Measurements from ENCODE around the gene STAP1. TPM values are rescaled to one million over a fixed set of nuclear protein-coding genes. Genes with fewer than 3 reads are reported as not detected.
A peak's percentile ranks its signal among the peaks of the same experiment; 100 is the strongest.

Gene STAP1
- total and polyA plus RNA-seq, 7 experiments from 2014 or later: 3.3 to 39.1 (median 9.9) TPM

- ATAC-seq (no peak), DNase-seq (no peak)
- POLR2A ChIA-PET: interaction anchor here (0.8 to 2.5 kb wide), 2 partner anchors 8 to 11 kb away, joined by 3 to 8 read pairs; no protein-coding TSS in a partner anchor
- no peaks in the 10 kb centered on the region for H3K9me3 Mint-ChIP-seq
- Histone ChIP-seq H3K4me1 (ENCODE audit: control insufficient read depth in 2 of 2, insufficient read depth in 2 of 2, low read length in 2 of 2) (no peaks in the 10 kb centered on the region), H3K27ac (ENCODE audit: low read depth, low read length) (no peak overlapping the region), H3K27me3 (ENCODE audit: control insufficient read depth in 2 of 2, insufficient read depth in 2 of 2, low read length in 2 of 2) (no peaks in the 10 kb centered on the region), H3K36me3 (ENCODE audit: control insufficient read depth in 2 of 3, insufficient read depth in 3 of 3, low read length in 3 of 3) (no peaks in the 10 kb centered on the region), H3K4me3 (ENCODE audit: low read length) (no peak overlapping the region), H3K9me3 (ENCODE audit: control insufficient read depth in 2 of 3, low read length in 3 of 3) (no peaks in the 10 kb centered on the region)
- H3K4me1 Mint-ChIP-seq: peaks cover 2 to 69% (median 33%) of the 10 kb centered on the region in 7 donors
- H3K36me3 Mint-ChIP-seq: peaks cover 0 to 41% (median 18%) of the 10 kb centered on the region in 5 donors
- peak overlapping the region in 2 of 9 donors; percentile 6 to 50 for H3K27ac Mint-ChIP-seq
- CTCF ChIA-PET: no interaction called here
- no peaks in the 10 kb centered on the region for H3K27me3 Mint-ChIP-seq
- H3K4me3 Mint-ChIP-seq: no peak overlapping the region
- intact Hi-C loops (cut with micrococcal nuclease): no loop called here
Measured at GRCh38 chr4:67565284-67565683, 6.8 kb downstream of the STAP1 start.

DNA sequence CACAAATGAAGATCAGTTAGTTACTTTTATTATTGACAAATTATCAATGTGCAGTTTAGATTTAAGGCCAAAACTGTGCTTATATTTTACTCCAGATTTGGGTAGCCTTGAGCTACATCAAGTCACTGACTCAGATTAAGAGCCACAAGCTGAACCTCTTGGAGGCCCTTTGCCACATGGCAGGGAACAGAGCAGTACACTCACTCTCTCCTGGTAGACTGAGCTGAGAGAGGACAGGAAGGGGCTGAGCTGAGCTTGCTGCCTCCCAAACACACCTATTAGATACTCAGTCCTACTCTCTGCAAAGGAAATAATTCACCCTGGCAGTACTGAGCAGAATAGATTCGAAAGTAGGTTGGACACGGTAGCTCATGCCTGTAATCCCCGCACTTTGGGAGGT lies 7.8 kb downstream of the STAP1 start:
- Histone ChIP-seq H3K27ac (ENCODE audit: low read depth, low read length) (no peak overlapping the region), H3K9me3 (ENCODE audit: control insufficient read depth in 2 of 3, low read length in 3 of 3) (no peaks in the 10 kb centered on the region), H3K4me1 (ENCODE audit: control insufficient read depth in 2 of 2, insufficient read depth in 2 of 2, low read length in 2 of 2) (no peaks in the 10 kb centered on the region), H3K27me3 (ENCODE audit: control insufficient read depth in 2 of 2, insufficient read depth in 2 of 2, low read length in 2 of 2) (no peaks in the 10 kb centered on the region), H3K36me3 (ENCODE audit: control insufficient read depth in 2 of 3, insufficient read depth in 3 of 3, low read length in 3 of 3) (no peaks in the 10 kb centered on the region), H3K4me3 (ENCODE audit: low read length) (no peak overlapping the region)
- no peaks in the 10 kb centered on the region for H3K27me3 Mint-ChIP-seq
- DNase-seq (no peak), ATAC-seq (no peak)
- H3K4me1 Mint-ChIP-seq: peaks cover 2 to 67% (median 27%) of the 10 kb centered on the region in 7 donors
- POLR2A ChIA-PET: interaction anchor here (0.7 to 2.5 kb wide), 3 partner anchors 10 to 78 kb away, joined by 3 to 8 read pairs (median 3); no protein-coding TSS in a partner anchor
- peak overlapping the region in 6 of 9 donors; percentile 26 to 52 (median 38) for H3K27ac Mint-ChIP-seq
- intact Hi-C loops (cut with micrococcal nuclease): no loop called here
- H3K9me3 Mint-ChIP-seq: no peaks in the 10 kb centered on the region
- H3K36me3 Mint-ChIP-seq: peaks cover 0 to 39% (median 15%) of the 10 kb centered on the region in 5 donors
- CTCF ChIA-PET: no interaction called here
- H3K4me3 Mint-ChIP-seq: peak overlapping the region in 1 of 10 donors; percentile 32

DNA sequence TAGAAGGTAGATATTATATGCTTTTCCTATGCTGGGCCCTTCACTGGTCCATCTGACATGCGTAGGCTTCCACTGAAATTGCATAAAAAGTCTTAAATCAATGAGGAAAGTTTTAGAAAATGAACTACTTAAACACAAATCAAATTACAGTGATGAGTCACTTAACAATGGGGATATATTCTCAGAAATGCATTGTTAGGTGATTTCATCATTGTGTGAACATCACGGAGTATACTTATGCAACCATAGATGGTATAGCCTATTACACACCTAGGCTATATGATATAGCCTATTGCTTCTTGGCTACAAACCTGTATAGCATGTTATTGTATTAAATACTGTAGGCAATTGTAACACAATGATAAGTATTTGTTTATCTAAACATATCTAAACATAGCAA lies 10.3 kb downstream of the STAP1 start:
- no peaks in the 10 kb centered on the region for H3K27me3 ChIP-seq (ENCODE audit: control insufficient read depth in 2 of 2, insufficient read depth in 2 of 2, low read length in 2 of 2)
- H3K36me3 ChIP-seq (ENCODE audit: control insufficient read depth in 2 of 3, insufficient read depth in 3 of 3, low read length in 3 of 3): no peaks in the 10 kb centered on the region
- no peak overlapping the region for H3K27ac ChIP-seq (ENCODE audit: low read depth, low read length)
- H3K4me3 ChIP-seq (ENCODE audit: low read length): no peak overlapping the region
- no peaks in the 10 kb centered on the region for H3K9me3 ChIP-seq (ENCODE audit: control insufficient read depth in 2 of 3, low read length in 3 of 3)
- Mint-ChIP-seq H3K27me3 (no peaks in the 10 kb centered on the region), H3K4me1 (peaks cover 17 to 74% (median 44%) of the 10 kb centered on the region in 7 donors), H3K4me3 (no peak overlapping the region), H3K27ac (peak overlapping the region in 2 of 9 donors; percentile 8 to 45), H3K36me3 (peaks cover 0 to 35% (median 0%) of the 10 kb centered on the region in 5 donors), H3K9me3 (no peaks in the 10 kb centered on the region)
- peaks cover 0 to 14% of the 10 kb centered on the region in 2 donors for H3K4me1 ChIP-seq (ENCODE audit: control insufficient read depth in 2 of 2, insufficient read depth in 2 of 2, low read length in 2 of 2)
- ATAC-seq: no peak
- POLR2A ChIA-PET: interaction anchor here (0.6 to 2.0 kb wide), 3 partner anchors 8 to 12 kb away, joined by 3 to 5 read pairs (median 3); no protein-coding TSS in a partner anchor
- no peak for DNase-seq
- CTCF ChIA-PET: interaction anchor here (1.6 kb wide), 1 partner anchor 25 kb away, joined by 7 read pairs; no protein-coding TSS in a partner anchor
- intact Hi-C loops (cut with micrococcal nuclease): no loop called here

GRCh38 chr4:67570537-67570936 lies 12.0 kb downstream of the STAP1 start:
- Mint-ChIP-seq H3K4me1 (peaks cover 21 to 73% (median 49%) of the 10 kb centered on the region in 7 donors), H3K9me3 (no peaks in the 10 kb centered on the region), H3K4me3 (no peak overlapping the region), H3K36me3 (peaks cover 0 to 42% (median 0%) of the 10 kb centered on the region in 5 donors), H3K27me3 (no peaks in the 10 kb centered on the region), H3K27ac (peak overlapping the region in 5 of 9 donors; percentile 35 to 83 (median 74))
- Histone ChIP-seq H3K27me3 (ENCODE audit: control insufficient read depth in 2 of 2, insufficient read depth in 2 of 2, low read length in 2 of 2) (no peaks in the 10 kb centered on the region), H3K36me3 (ENCODE audit: control insufficient read depth in 2 of 3, insufficient read depth in 3 of 3, low read length in 3 of 3) (no peaks in the 10 kb centered on the region), H3K4me3 (ENCODE audit: low read length) (no peak overlapping the region), H3K9me3 (ENCODE audit: control insufficient read depth in 2 of 3, low read length in 3 of 3) (no peaks in the 10 kb centered on the region), H3K4me1 (ENCODE audit: control insufficient read depth in 2 of 2, insufficient read depth in 2 of 2, low read length in 2 of 2) (peaks cover 0 to 24% of the 10 kb centered on the region in 2 donors), H3K27ac (ENCODE audit: low read depth, low read length) (no peak overlapping the region)
- ChIA-PET CTCF (no interaction called here), POLR2A (interaction anchor here (0.7 to 2.0 kb wide), 3 partner anchors 10 to 25 kb away, joined by 3 to 5 read pairs (median 4); partner anchors contain the start of gene CENPC)
- no peak for ATAC-seq
- intact Hi-C loops (cut with micrococcal nuclease): no loop called here
- no peak for DNase-seq

DNA sequence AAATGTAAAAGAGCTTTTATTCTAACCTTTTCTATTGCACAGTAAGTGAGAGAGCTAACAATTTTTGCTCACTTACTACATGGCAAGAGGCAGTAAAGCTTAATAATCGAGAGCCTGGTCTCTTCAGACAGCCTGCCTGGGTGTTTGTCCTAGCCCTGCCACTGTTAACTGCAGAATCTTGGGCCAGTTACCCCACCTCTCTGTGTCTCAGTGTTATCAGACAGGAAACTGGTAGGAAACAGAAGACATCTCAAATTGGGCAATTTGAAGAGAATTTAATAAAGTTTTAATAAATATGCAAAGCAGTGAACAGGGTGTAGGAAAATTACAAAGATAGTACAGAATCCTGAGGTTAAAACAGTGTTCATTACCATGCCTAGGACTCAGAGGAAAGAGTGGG lies 13.4 kb downstream of the STAP1 start:
- peaks cover 0 to 41% (median 0%) of the 10 kb centered on the region in 5 donors for H3K36me3 Mint-ChIP-seq
- DNase-seq (no peak), ATAC-seq (no peak)
- Histone ChIP-seq H3K4me1 (ENCODE audit: control insufficient read depth in 2 of 2, insufficient read depth in 2 of 2, low read length in 2 of 2) (peaks cover 0 to 29% of the 10 kb centered on the region in 2 donors), H3K9me3 (ENCODE audit: control insufficient read depth in 2 of 3, low read length in 3 of 3) (no peaks in the 10 kb centered on the region), H3K4me3 (ENCODE audit: low read length) (no peak overlapping the region), H3K27ac (ENCODE audit: low read depth, low read length) (peak overlapping the region; percentile 46), H3K27me3 (ENCODE audit: control insufficient read depth in 2 of 2, insufficient read depth in 2 of 2, low read length in 2 of 2) (no peaks in the 10 kb centered on the region), H3K36me3 (ENCODE audit: control insufficient read depth in 2 of 3, insufficient read depth in 3 of 3, low read length in 3 of 3) (no peaks in the 10 kb centered on the region)
- H3K4me1 Mint-ChIP-seq: peaks cover 30 to 75% (median 59%) of the 10 kb centered on the region in 7 donors
- peak overlapping the region in 5 of 10 donors; percentile 17 to 59 (median 33) for H3K4me3 Mint-ChIP-seq
- no peaks in the 10 kb centered on the region for H3K9me3 Mint-ChIP-seq
- no peaks in the 10 kb centered on the region for H3K27me3 Mint-ChIP-seq
- ChIA-PET CTCF (interaction anchor here (1.4 kb wide), 1 partner anchor 9 kb away, joined by 4 read pairs; no protein-coding TSS in a partner anchor), POLR2A (interaction anchor here (0.6 to 1.0 kb wide), 3 partner anchors 9 to 20 kb away, joined by 4 to 7 read pairs (median 7); no protein-coding TSS in a partner anchor)
- intact Hi-C loops (cut with micrococcal nuclease): no loop called here
- H3K27ac Mint-ChIP-seq: peak overlapping the region; percentile 8 to 93 (median 70)

DNA sequence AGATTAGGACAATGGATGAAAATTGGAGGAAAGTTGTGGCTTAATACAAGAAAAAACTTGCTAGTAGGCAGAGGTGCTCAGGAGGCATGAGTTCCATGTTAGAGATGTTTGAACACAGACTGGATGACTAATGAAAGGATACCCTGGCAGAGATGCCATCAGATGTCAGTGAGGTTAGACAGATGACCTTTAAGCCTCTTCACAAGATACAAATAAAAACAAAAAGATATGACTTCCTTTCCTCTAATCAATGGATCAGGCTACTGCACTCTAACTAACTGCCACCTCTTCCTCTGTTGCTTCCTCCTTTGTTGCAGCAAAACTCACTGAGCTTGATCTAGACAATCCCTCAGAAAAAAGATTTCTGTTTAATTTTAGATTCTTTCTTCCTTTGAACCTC lies 14.7 kb downstream of the STAP1 start:
- DNase-seq (peak in 1 of 9 donors; percentile 14), ATAC-seq (peak; percentile 21)
- peaks cover 36 to 77% (median 62%) of the 10 kb centered on the region in 7 donors for H3K4me1 Mint-ChIP-seq
- peaks cover 0 to 36% (median 5%) of the 10 kb centered on the region in 5 donors for H3K36me3 Mint-ChIP-seq
- Histone ChIP-seq H3K4me1 (ENCODE audit: control insufficient read depth in 2 of 2, insufficient read depth in 2 of 2, low read length in 2 of 2) (peaks cover 0 to 33% of the 10 kb centered on the region in 2 donors), H3K27ac (ENCODE audit: low read depth, low read length) (peak overlapping the region; percentile 6), H3K27me3 (ENCODE audit: control insufficient read depth in 2 of 2, insufficient read depth in 2 of 2, low read length in 2 of 2) (no peaks in the 10 kb centered on the region), H3K36me3 (ENCODE audit: control insufficient read depth in 2 of 3, insufficient read depth in 3 of 3, low read length in 3 of 3) (no peaks in the 10 kb centered on the region), H3K9me3 (ENCODE audit: control insufficient read depth in 2 of 3, low read length in 3 of 3) (no peaks in the 10 kb centered on the region), H3K4me3 (ENCODE audit: low read length) (no peak overlapping the region)
- CTCF ChIA-PET: interaction anchor here (1.2 kb wide), 1 partner anchor 16 kb away, joined by 4 read pairs; no protein-coding TSS in a partner anchor
- peak overlapping the region; percentile 8 to 93 (median 64) for H3K27ac Mint-ChIP-seq
- intact Hi-C loops (cut with micrococcal nuclease): loop anchor here (1.0 kb wide), 2 partner anchors 8 to 9 kb away; no protein-coding TSS in a partner anchor
- H3K9me3 Mint-ChIP-seq: no peaks in the 10 kb centered on the region
- H3K4me3 Mint-ChIP-seq: peak overlapping the region in 7 of 10 donors; percentile 2 to 59 (median 48)
- POLR2A ChIA-PET: interaction anchor here (0.6 to 1.6 kb wide), 6 partner anchors 8 to 28 kb away, joined by 3 to 7 read pairs (median 4); partner anchors contain the start of genes CENPC and STAP1
- H3K27me3 Mint-ChIP-seq: no peaks in the 10 kb centered on the region
